Left ventricle myocardium inferior (tissue), 1 donor: ENCODE results near the gene PDE9A. TPM values are rescaled to one million over a fixed set of nuclear protein-coding genes. Genes with fewer than 3 reads are reported as not detected.

ENCODE experiments used
- DNase-seq: peaks from one replicate; pipeline ENCODE4 v3.0.0-alpha.2; 2020
- H3K27ac ChIP-seq: fragments of 200-600 bp; replicated peaks from 2 replicates; pipeline ENCODE4 v1.8.0; 2021
- H3K27me3 ChIP-seq: fragments of 200-600 bp; 2 replicates; pipeline ENCODE4 v1.8.0; 2021; ENCODE audit warnings: low read depth
- H3K36me3 ChIP-seq: fragments of 200-600 bp; 2 replicates; pipeline ENCODE4 v1.8.0; 2021
- H3K4me1 ChIP-seq: fragments of 200-600 bp; 2 replicates; pipeline ENCODE4 v1.8.0; 2021
- H3K4me3 ChIP-seq: fragments of 200-600 bp; 2 replicates; pipeline ENCODE4 v1.8.0; 2021; ENCODE audit warnings: mild to moderate bottlenecking, moderate library complexity
- H3K9me3 ChIP-seq: fragments of 200-600 bp; replicated peaks from 2 replicates; pipeline ENCODE4 v1.8.0; 2021
- intact Hi-C: fragments of 100-400 bp; cut with micrococcal nuclease; formaldehyde crosslinking; loops from one replicate; pipeline ENCODE4 v1.11.0; 2022
- total RNA-seq: library from RNA; stranded (reverse); fragmentation: NEBNext Ultra II Directional; extraction: Animal tissue kit (Norgen Biotek cat#: 25700); gene quantifications from one replicate; pipeline ENCODE4 v1.2.1, GENCODE V29; 2021
- TF ChIP-seq, protein P1 (sequence below): fragments of 200-600 bp; IDR thresholded peaks from 2 replicates; pipeline ENCODE4 v1.8.0; 2021; ENCODE audit warnings: antibody characterized with exemption, mild to moderate bottlenecking, borderline replicate concordance
- donor health status: DM: no; HTN: yes; CAD: no; lungs with severe emphysema.

Gene PDE9A
- total RNA-seq, 1 donor from 2014 or later: 3.2 TPM

DNA sequence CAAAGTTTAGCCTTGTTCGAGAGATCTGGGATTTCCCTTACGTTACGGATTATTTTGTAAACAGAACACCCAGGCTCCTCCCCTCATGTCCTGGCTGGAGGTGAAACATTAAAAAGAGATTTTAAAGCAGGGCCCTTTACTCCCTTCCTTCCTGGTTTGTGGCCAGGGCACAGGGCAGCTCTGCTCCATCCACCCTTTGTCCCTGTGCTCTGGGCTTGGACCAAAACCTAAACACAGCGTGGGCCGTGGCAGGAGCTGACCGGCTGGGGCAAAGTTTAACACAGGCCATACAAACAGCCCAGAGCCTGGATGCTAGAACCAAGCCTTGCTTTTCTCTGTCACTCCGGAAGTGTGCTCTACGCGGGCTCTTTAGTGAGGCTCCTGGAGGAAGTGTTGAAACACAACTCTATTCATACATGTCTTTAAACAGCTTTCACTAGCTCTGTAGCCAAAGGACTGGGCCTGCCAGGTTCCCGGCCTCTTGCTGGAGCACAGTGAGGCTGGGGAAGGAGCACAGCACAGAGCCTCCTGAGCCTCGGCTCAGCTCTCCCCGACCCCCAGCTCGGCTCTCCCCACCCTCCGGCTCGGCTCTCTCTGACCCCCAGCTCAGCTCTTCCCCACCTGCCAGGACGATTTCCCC is 84.7 kb downstream of the PDE9A start:
- TF ChIP-seq, protein P1, sequence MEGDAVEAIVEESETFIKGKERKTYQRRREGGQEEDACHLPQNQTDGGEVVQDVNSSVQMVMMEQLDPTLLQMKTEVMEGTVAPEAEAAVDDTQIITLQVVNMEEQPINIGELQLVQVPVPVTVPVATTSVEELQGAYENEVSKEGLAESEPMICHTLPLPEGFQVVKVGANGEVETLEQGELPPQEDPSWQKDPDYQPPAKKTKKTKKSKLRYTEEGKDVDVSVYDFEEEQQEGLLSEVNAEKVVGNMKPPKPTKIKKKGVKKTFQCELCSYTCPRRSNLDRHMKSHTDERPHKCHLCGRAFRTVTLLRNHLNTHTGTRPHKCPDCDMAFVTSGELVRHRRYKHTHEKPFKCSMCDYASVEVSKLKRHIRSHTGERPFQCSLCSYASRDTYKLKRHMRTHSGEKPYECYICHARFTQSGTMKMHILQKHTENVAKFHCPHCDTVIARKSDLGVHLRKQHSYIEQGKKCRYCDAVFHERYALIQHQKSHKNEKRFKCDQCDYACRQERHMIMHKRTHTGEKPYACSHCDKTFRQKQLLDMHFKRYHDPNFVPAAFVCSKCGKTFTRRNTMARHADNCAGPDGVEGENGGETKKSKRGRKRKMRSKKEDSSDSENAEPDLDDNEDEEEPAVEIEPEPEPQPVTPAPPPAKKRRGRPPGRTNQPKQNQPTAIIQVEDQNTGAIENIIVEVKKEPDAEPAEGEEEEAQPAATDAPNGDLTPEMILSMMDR: no peak
- Histone ChIP-seq H3K4me1 (peaks cover 43% of the 10 kb centered on the region), H3K27ac (peak overlapping the region; percentile 84), H3K9me3 (no peaks in the 10 kb centered on the region), H3K36me3 (peaks cover 19% of the 10 kb centered on the region), H3K27me3 (no peaks in the 10 kb centered on the region), H3K4me3 (no peak overlapping the region)
- intact Hi-C loops: no loop called here
- DNase-seq: peak; percentile 41

DNA sequence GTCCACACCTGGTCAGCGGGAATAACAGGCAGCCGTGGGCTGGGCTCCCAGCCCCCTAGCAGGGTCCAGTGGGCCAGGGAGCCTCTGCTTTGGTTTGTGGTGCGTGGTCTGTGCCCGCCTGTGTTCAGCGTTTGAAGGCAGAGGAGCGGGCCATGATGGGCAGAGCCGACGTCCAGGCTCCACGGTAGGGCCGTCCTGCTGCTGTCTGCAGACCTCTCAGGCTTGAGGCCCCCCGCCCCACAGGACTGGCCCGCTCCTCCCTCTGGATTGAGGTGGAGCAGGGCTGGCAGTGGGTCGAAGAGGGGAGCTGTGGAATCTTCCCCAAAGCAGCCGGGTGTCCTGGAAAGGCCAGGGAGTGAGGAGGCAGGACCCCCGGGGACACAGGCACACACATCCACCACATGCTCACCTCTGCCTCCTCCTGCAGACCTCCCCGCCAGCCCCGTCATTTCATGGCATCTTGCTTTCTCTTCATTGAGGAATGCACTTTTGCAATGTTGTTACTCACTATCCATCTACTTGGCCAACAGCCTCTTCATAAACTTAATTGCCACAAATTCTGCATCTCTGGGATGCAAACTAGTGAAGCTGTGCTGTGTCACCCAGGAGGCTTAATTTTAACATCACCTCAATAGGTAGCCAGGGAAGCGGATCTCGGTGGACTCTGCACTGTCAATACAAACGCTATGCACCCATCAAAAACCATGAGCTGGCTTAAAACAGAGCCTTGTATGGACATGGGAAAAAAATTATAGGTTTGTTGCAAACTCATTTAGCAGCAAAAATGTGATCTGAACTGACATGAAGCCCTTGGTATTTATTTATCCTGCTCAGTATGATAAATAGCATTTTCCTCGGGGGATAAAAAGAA is 85.9 kb downstream of the PDE9A start:
- Histone ChIP-seq H3K36me3 (peaks cover 14% of the 10 kb centered on the region), H3K4me1 (peaks cover 43% of the 10 kb centered on the region), H3K4me3 (no peak overlapping the region), H3K27me3 (no peaks in the 10 kb centered on the region), H3K27ac (peak overlapping the region; percentile 84), H3K9me3 (no peaks in the 10 kb centered on the region)
- no peak for DNase-seq
- TF ChIP-seq, protein P1: no peak
- intact Hi-C loops: no loop called here

DNA sequence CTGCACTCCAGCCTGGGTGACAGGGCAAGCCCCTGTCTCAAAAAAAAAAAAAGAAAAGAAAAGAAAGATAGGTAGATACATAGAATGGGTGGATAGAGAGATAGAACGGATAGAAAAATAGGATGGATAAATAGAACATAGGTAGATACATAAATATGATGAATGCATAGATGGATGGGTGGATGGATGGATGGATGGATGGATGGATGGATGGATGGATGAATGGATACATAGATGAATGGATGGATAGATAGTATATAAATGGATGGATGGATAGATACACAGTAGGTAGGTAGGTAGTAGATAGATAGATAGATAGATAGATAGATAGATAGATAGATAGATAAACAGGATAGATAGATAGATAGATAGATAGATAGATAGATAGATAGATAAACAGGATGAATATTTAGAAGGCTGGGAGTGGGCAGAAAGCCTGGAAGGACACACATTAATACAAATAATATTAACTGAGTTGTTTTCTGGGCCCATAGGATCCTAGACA is 87.0 kb downstream of the PDE9A start:
- peaks cover 5% of the 10 kb centered on the region for H3K36me3 ChIP-seq
- no peak overlapping the region for H3K27ac ChIP-seq
- TF ChIP-seq, protein P1: no peak

DNA sequence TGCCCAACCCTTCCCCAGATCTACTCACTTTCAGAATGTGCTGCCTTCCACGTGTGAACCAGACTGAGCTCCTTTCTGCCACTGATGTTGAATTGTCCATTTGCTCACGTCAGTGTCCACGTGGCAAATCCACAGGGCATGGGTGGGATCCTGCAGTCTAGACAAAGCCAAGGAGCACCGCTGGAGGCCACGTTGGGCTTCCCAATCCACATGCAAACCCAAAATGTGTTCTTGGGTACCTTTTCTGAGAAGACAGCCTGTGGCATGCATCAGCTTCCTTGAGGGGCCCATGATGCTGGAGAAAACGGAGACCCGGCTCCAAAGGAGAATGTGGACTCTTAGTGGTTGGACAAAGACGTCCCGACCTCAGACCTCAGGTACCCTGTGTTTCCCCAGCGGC is 87.6 kb downstream of the PDE9A start:
- Histone ChIP-seq H3K27me3 (no peaks in the 10 kb centered on the region), H3K9me3 (no peaks in the 10 kb centered on the region), H3K4me3 (no peak overlapping the region), H3K36me3 (no peaks in the 10 kb centered on the region), H3K27ac (peak overlapping the region; percentile 58), H3K4me1 (peaks cover 52% of the 10 kb centered on the region)
- intact Hi-C loops: no loop called here
- TF ChIP-seq, protein P1: no peak
- no peak for DNase-seq

More for the DNA sequence above, 87.0 kb downstream of the PDE9A start:
- H3K27me3 ChIP-seq: no peaks in the 10 kb centered on the region
- no peak overlapping the region for H3K4me3 ChIP-seq
- H3K9me3 ChIP-seq: no peaks in the 10 kb centered on the region
- H3K4me1 ChIP-seq: peaks cover 46% of the 10 kb centered on the region
- intact Hi-C loops: no loop called here
- DNase-seq: no peak

DNA sequence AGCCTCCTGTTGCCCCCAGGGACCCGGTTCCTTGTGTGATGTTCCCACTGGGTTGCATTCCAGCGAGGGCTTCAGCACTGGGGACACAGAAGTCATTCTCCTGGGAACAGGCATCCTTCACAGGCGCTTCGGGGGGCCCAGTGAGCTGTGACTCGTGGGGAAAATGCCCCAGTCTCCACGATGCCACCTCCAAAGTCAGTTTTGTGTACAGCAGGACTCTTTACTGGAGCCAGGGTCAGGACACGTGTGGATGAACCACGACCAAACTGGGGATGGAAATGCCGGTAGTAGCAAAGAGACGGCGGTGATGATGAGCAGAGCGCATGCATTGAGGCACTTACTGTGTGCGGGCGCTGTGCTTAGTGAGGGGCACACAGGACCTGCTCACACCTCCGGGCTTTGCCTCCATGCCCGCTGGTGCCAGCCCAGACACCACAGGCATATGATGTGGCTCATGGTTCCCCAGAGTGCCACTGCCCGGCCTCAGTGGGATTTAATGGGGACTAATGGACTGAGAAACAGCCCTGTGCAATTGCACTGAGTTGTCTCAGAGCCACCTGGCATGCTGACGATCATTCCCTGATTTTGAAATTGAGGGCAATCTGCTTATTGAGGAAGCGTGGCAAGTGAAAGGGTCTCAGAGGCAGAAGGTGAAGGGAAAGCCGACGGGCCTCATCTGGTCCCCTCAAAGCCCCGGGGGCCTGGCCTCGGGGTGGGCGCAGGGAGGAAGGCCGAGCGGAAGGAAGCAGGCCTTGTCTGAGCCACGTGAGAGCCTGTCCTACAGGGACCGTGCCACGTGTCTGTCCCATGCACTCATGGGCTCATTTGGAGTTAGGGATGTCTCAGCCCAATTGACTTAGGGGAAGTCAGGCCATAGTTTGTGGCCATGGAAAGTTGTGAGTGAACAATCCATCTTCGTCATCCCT is 91.4 kb downstream of the PDE9A start:
- TF ChIP-seq, protein P1: no peak
- Histone ChIP-seq H3K27me3 (peaks cover 4% of the 10 kb centered on the region), H3K4me3 (no peak overlapping the region), H3K36me3 (no peaks in the 10 kb centered on the region), H3K4me1 (peaks cover 31% of the 10 kb centered on the region), H3K9me3 (no peaks in the 10 kb centered on the region), H3K27ac (no peak overlapping the region)
- intact Hi-C loops: no loop called here
- DNase-seq: no peak
